CD4-positive, alpha-beta T cell treated with Interferon alpha-2 for 1 hour (primary cell): ENCODE data around the gene OR4D6.
"Not testable (repeated sequence)": the region's sequence is repeated elsewhere in the genome, so short reads cannot be mapped to it uniquely, and the experiment has no call there.

ENCODE experiments used
- DNase-seq, 2 donors: peaks; one replicate each; pipeline ENCODE4 v3.0.0-alpha.2; 2020 to 2022

OR4D6 gene

DNA sequence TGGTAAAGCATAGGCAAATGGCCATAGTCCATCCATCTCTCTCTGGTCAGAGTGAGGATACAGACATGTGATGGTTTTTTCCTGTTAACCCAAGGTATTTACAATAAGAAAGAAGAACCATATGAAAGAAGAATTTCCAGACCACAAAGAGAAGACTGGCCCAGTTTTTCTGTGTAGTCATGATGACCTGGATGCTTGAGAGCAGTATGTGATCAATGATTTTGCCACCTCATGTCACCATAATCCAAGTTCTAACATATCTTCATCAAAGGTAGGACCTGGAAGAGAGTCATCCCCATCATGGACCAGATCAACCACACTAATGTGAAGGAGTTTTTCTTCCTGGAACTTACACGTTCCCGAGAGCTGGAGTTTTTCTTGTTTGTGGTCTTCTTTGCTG, at the start of gene OR4D6:
Gene OR4D6, plus strand, starts transcription at position 301 of the 400 bp plus-strand sequence. Its CDS starts 0 bp downstream, at position 301.
- DNase-seq = no peak

DNA sequence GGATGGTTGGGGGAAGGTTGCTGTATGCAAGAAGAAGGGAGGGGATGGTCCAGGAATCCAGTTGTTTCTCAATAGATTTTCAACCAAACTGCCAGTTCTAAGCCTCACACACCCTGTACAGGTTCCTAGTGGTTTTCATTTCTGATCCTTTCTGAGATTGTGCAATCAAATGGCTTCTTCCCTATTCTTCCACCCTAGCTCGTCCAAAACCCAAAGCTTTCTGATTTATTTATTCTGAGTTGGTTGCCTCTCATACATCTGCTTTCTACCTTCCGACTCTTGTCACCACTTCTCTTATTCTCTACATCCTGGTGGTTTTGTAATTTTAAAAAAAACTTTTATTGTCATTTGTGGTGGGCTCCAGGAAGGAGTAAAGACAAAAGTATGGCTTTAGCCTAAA, 43.1 kb upstream of the OR4D6 start:
- DNase-seq = no peak

DNA sequence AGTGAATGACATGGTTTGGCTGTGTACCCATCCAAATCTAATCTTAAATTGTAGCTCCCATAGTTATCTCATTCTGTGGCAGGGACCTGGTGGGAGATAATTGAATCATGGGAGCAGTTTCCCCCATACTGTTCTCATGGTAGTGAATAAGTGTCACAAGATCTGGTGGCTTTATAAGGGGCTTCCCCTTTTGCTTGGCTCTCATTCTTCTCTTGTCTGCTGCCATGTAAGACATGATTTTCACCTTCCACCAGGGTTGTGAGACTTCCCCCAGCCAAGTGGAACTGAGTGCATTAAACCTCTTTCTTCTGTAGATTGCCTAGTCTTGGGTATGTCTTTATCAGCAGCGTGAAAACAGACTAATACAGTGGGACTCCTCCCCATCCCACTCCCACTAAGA, 41.6 kb upstream of the OR4D6 start:
- DNase-seq = no peak

DNA sequence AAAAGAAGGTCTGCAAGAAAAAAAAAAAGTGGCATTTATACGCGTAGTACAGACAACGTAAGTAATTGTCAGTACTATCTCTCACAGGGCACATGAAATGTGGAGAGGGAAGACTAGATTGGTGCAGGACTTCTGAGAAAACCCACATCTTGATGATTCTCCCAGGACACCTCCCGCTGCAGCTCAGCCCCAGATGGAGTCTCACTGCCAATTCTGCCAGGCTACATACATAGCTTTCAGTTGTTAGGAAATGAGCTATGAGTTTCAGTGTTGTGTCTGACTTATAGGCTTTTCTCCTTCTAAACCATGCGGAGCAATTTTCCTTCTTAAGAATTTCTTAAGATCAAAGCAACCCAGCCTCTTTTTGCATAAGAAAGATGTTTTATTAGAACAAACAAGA, 40.1 kb upstream of the OR4D6 start:
- no peak for DNase-seq

DNA sequence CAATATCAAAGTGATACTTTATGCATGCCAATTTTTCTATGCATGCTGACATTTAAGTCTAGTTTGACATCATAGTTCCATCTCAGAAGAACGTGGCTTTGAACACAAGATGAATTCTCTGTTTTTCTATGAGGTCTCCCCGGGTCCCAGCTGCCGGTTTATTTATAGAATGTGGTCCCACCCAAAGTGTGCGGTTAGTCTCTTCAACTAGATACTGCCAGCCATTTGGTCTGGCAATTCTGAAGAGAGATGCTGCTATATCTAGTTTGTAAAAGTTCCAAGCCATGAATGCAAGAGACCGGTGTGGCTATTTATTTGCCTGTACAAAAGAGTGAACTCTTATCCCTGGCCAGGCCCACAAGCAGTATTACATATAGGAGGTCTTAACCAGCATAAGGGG, 39.7 kb upstream of the OR4D6 start:
- DNase-seq = no peak

DNA sequence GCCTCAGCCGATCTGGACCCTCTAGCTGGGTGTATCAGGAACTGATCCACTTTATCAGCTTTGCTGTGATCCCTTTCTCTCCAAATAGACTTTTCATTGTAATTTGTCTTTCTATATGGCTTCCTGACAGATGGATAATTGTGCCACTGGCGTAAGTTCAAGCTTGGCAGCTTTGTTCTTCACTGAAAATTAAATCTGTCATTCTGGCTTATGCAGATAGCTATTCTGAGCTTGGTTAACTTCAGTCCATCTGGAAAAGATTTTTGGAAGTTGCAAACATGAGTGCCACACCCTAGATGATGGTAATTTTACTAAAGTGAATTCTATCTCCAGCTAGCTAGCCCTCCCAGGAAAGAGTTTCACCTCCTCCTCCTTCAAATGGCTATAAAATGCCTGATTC, 38.6 kb upstream of the OR4D6 start:
- DNase-seq = no peak

DNA sequence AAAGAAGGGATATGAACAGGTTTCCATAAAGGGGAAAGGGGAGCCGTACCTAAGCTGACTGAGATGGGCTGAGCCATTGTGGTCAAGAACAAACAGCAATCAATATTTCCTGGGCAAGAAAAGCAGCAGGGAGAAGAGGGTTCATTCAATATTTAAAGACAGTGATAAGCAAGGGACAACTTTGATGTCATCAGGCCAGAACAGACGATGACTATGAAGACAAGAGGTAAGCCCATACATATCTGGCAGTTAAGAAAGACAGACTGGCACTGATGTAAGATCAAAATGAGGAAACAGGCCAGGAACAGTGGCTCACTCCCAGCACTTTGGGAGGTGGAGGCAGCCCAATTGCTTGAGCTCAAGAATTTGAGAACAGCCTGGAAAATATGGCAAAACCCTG, 32.9 kb upstream of the OR4D6 start:
- DNase-seq = no peak

DNA sequence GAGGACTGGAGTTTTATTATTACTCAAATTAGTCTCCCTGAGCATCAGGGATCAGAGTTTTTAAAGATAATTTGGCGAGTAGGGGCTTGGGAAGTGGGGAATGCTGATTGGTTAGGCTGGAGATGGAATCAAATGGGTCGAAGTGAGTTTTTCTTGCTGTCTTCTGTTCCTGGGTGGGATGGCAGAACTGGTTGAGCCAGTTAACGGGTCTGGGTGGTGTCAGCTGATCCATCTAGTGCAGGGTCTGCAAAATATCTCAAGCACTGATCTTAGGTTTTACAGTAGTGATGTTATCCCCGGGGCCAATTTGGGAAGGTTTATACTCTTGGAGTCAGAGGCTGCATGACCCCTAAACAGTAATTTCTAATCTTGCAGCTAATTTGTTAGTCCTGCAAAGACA, 31.6 kb upstream of the OR4D6 start:
- no peak for DNase-seq

DNA sequence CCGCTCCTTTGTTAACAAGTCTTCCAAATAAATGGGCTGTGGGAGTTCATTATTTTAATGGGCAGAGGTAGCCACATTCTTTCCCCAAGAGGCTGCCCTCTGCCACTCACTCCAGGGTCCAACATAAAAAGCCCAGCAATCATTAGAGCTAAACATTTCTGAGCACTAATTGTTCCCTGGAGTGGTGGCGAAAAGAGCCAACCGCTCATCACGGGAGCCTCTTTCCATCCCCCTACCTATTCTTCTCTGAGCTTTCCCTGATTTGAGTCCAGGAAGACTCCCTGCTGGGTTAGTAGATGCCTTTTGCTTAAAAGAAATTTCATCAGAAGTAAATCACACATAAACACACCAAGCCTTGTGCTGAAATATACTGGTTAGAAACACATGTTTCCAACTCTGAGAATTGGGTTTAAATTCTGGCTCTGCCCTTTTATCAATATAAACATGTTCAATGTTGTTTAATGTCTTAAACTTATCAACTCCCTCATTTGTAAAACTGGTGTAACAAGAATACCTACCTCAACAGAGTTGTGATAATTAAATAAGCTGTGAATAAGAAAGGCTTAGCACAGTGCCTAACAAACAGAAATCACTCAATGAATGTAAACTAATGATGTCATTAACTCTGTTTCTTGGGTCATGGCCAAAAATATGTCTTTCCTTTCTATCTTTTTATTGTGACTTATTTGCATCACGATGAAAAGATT, 30.2 kb upstream of the OR4D6 start, which contains the start of gene OR5A2:
Gene OR5A2, minus strand, starts transcription at position 53 of the 707 bp plus-strand sequence. CDS start 3,460 bp downstream, outside the sequence.
- no peak for DNase-seq

DNA sequence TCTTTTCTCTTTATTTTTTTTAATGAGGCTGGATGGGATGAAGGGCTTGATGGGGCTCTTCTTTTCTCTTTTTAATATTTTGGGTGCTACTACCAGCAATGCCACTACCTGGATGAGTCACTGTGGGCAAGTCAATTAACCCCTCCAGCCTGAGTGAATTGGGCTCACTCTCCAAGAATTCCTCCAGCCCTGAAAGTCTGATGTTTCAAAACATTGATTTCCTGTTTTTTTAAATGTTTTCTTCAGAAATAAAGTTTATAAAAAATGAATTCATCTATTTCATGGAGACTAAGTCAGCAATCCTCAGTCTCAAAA, 29.7 kb upstream of the OR4D6 start:
- no peak for DNase-seq

DNA sequence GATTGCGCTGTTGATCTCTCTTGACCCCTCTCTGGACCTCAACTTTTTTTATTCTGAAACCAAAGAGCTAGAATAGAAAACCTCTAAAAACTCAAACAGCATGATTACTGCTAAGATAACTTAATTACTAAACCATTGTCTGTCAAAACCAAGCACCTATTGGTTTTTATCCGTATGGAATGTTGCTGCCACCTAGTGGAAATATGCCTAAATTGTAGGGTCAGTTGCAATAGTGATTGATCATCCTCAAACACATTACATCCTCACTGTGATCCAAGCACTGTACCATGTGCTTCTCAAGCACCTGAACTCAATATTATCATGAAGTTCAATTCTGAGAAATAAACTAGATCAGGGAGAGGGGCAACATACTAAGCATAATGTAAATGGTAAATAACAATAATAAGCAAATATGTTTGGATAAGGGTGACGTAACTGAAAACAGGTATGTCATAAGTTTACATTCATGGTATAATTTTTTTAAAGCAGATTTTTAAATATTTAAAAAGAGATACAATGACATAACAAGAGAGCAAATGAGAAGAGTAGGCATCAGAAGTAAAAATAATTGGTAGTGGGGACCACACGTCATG, 26.7 kb upstream of the OR4D6 start:
- peak; percentile 41 to 71 for DNase-seq

DNA sequence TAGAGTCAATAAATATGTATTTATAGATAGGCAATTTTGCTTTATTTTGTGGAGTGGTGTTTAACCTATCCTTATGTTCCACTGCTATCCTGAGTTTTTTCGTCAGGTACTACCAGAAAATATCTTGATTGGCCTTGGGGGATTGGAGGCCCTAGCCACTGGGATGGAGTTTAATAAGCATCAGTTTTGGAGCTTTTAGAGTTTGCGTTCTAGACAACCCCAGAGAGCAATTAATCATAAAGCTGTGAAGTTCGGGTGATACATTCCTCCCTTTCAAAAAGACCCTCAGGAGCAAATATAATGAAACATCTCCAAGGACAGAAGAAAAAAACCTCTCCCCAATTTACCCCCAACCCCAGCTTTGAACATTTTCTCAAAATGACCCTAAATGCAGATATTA, 20.6 kb upstream of the OR4D6 start, which contains the start of gene OR5A1:
Gene OR5A1, plus strand, starts transcription at position 301 of the 400 bp plus-strand sequence. CDS start 6,700 bp downstream, outside the sequence.
- DNase-seq = no peak

DNA sequence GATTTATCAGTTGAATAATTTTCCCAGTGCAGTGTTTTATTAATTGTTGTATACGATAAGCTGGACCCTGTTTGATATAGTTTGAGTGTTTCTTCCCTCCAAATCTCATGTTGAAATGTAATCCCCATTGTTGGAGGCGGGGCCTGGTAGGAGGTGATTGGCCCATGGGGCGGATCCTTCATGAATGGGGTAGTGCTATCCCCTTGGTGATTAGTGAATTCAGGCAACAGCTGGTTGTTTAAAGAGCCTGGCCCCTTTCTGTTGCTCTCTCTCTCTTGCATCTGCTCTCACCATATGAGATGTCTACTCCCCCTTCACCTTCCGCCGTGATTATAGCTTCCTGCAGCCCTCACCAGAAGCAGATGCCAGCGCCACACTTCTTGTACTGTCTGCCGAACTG, 19.0 kb upstream of the OR4D6 start:
- DNase-seq = no peak

DNA sequence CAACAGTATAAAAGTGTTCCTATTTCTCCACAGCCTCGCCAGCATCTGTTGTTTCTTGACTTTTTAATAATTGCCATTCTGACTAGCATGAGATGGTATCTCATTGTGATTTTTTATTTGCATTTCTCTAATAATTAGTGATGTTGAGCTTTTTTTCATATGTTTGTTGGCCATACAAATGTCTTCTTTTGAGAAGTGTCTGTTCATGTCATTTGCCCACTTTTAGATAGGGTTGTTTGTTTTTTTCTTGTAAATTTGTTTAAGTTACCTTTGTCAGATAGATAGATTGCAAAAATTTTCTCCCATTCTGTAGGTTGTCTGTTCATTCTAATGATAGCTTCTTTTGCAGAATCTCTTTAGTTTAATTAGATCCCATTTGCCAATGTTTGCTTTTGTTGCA, 11.1 kb upstream of the OR4D6 start:
- DNase-seq = not testable (repeated sequence)

DNA sequence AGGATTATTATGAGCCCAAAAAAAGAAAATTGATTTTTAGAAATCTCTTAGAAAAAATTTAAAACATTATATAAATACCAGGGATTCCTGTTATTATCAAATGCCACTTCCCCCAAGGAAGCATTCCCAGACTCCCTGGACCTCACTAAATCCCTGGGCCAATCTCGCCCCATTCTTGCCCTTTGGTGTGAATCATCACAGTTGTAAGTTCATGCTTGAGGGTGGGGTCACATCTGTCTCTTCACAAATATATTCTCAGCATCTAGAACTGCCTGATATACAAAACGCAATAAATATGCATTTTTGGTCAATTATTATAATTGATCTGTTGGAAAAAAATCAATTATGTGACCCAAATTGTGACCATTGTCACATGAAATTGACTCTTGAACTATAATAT, 8.3 kb upstream of the OR4D6 start:
- DNase-seq = no peak

DNA sequence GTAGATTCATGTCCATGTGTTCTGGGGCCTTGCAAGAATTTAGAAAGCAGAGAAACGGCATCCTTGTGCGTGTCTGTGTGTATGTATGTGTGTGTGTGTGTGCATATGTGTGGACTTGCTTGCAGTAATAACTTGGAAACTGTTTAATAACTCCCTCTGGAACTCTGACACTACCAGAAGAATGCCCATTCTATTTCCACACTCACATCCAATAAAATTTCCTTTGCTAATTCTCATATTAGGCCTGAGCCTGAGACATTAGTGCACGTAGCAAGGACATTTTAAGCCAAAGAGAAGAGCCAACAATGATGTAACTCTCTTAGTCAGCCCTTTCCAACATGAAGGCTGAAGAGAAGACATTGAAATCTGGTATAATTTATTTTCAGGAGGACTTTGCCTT, 3.2 kb downstream of the OR4D6 start:
- no peak for DNase-seq

DNA sequence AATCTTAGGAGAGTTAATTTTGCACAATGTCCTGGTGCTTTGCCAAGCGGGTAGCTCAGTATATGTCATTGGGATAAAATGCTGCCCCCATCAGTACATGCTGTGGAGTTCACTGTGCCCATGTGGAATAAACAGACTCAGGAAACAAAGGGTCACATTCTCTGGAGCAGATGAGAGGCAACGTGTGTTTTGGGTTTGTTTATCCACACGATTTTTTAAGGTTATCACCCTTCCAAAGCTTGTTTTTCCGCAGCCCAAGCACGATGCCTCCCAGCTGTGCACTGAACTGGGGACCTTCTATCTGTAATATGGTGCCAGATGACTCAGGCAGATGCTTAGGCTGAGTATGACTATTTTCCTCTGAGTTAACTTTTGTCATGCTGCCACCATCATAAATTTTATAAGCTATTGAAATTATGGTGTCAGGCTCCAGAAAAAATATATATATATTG, 6.5 kb downstream of the OR4D6 start:
- DNase-seq = no peak

DNA sequence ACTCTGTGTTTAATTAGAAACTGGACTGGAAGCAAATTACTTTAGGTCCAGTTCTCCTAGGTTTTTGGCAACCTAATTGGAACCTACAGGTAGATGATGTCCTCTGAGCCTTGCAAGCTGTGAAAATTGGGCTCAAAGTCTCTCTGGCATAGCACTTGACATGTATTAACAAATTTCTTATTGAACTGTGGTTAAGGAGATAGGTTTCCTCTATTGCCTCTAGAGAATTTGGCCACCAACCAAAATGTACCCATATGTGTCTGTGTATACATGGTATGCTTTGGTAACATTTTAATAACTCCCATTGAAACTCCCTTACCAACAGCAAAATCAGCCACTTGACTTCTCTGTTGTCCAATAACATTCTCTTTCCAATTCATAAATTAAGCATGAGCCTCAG, 16.3 kb downstream of the OR4D6 start, which contains the start of gene OR4D10:
Gene OR4D10, plus strand, starts transcription at position 301 of the 400 bp plus-strand sequence. CDS start 4,115 bp downstream, outside the sequence.
- no peak for DNase-seq

DNA sequence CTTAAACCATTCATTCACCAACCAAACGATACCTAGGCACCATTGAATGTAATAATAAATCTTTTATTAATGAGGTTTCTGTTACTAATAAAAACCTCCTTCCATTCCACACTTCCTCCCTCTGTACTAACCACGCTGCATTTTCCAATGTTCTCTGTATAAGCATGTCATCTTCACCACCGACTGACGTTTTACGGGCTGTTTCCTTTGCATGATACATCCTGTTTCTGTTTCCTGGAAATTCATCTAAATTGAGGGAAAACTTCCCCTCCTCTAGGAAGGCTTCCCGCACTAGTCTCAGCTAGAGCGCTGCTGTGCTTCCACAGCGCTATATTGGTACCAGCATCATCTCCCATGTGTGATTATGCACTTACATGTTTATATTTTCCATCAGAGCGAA, 18.4 kb downstream of the OR4D6 start:
- no peak for DNase-seq

DNA sequence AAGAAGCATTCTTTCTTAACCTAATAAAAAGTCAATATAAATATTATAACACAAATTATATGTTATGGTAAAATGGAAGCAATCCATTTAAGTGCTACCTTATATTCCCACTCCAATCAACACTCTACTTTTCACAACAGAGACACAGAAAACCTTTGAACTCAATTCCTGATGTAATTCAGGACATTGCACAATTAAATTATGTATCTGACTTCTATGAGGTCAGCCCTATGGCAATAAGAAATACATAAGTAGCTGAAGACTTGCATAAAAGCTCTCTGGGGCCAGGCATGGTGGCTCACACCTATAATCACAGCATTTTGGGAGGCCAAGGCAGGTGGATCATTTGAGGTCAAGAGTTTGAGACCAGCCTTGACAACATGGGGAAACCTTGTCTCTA, 23.1 kb downstream of the OR4D6 start:
- DNase-seq = no peak

DNA sequence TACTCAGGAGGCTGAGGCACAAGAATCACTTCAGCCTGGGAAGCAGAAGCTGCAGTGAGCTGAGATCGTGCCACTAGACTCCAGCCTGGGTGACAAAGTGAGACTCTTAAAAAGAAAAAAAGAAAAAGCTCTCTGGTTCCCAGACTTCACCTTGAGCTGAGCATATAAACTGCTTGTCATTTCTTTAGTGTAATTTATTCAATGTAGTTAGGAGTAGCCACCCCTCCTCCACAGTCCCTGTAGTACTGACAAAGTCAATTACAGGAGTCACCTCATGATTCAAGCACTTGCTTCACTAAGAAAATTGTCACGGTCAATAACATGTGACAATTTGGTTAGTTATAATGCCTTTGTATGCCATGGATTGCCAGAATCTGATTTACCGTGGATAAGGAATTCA, 23.6 kb downstream of the OR4D6 start:
- no peak for DNase-seq

DNA sequence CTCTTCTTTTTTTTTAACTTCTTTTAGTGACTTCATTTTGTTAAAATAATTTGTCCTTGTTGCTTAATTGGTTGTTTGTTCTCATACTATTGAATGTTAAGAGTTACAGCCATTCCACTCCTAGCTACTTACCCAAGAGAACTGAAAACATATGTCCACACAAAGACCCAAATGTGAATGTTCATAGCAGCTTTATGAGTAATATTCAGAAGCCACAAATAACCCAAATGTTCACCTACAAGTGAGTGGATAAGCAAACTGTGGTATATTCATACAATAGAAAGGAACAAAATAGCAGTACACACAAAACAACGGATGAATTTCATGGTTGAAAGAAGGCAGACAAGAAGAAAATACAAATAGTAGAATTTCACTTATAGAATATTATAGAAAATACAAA, 45.2 kb downstream of the OR4D6 start:
- no peak for DNase-seq

DNA sequence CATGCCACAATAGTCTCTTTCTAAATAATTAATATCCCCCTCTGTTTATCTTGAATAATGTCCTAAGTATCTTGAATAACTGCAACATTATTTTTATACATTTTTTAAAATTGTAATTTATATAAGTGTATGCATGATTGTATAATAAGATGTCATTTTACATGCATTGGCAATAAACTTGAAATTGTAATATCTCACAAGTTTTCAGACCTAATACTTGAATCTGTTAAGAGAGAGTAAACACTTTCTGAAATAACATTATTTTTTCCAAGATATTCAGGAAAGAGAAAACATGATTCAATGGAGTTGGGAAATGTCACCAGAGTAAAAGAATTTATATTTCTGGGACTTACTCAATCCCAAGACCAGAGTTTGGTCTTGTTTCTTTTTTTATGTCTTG, 46.5 kb downstream of the OR4D6 start, which contains the start of gene OR4D11:
Gene OR4D11, plus strand, starts transcription at position 301 of the 400 bp plus-strand sequence. Its CDS starts 0 bp downstream, at position 301.
- DNase-seq = no peak
